OCI-LY7 (cell line): ENCODE data around the gene PSMD6. TPM values are rescaled to one million over a fixed set of nuclear protein-coding genes. Genes with fewer than 3 reads are reported as not detected.

Source experiments
- BruUV-seq: library from RNA; stranded (reverse); fragments of 400-500 nt; replicated peaks from 2 replicates; lab custom pipeline; 2021; lab: Mats Ljungman, UMichigan
- CTCF ChIA-PET: fragments of 300-600 bp; sonication (Branson Sonifier 250); formaldehyde crosslinking; loops from one replicate; lab custom pipeline; 2022; ENCODE audit warnings: antibody characterized with exemption; ENCODE audit not compliant: unreplicated experiment; lab: Charles Lee
- POLR2A ChIA-PET: fragments of 300-600 bp; sonication (Branson Sonifier 250); formaldehyde crosslinking; loops from one replicate; lab custom pipeline; 2022; ENCODE audit warnings: antibody characterized with exemption; lab: Charles Lee
- DNase-seq: peaks from one replicate; pipeline ENCODE4 v3.0.0-alpha.2; 2015; ENCODE audit warnings: low spot score
- H2AFZ ChIP-seq: fragments of 200-600 bp; sonication (generic), shearing (Covaris generic); 2 replicates; pipeline ENCODE4 v1.6.1; 2014; ENCODE audit warnings: mild to moderate bottlenecking, antibody characterized with exemption, low read length, moderate library complexity
- H3K27ac ChIP-seq: fragments of 200-600 bp; sonication (generic); 2 replicates; pipeline ENCODE4 v1.5.1; 2014; ENCODE audit warnings: mixed run types, low read depth, mild to moderate bottlenecking, moderate library complexity, low read length, inconsistent platforms; ENCODE audit not compliant: poor library complexity, severe bottlenecking
- H3K36me3 ChIP-seq: fragments of 200-600 bp; sonication (generic); 2 replicates; pipeline ENCODE4 v1.6.1; 2014; ENCODE audit warnings: mild to moderate bottlenecking, antibody characterized with exemption, low read length, moderate library complexity, mixed read lengths; ENCODE audit not compliant: insufficient read depth
- H3K4me1 ChIP-seq: fragments of 200-600 bp; sonication (generic); 2 replicates; pipeline ENCODE4 v1.5.1; 2014; ENCODE audit warnings: mild to moderate bottlenecking, low read length; ENCODE audit not compliant: insufficient read depth, poor library complexity, severe bottlenecking
- H3K4me2 ChIP-seq: fragments of 200-600 bp; sonication (generic); 2 replicates; pipeline ENCODE4 v1.6.1; 2014; ENCODE audit warnings: mild to moderate bottlenecking, low read length
- H3K4me3 ChIP-seq: fragments of 200-600 bp; sonication (generic); 2 replicates; pipeline ENCODE4 v1.5.1; 2014; ENCODE audit warnings: mild to moderate bottlenecking, low read depth, low read length; ENCODE audit not compliant: poor library complexity, severe bottlenecking
- H3K79me2 ChIP-seq: fragments of 200-600 bp; sonication (generic); 2 replicates; pipeline ENCODE4 v1.6.1; 2016; ENCODE audit warnings: low read depth, mild to moderate bottlenecking, low read length, moderate library complexity, mixed read lengths; ENCODE audit not compliant: insufficient read depth
- H3K9me2 ChIP-seq: fragments of 200-600 bp; sonication (generic); 2 replicates; pipeline ENCODE4 v1.6.1; 2016; ENCODE audit warnings: mild to moderate bottlenecking, low read length, mixed read lengths; ENCODE audit not compliant: insufficient read depth
- H3K9me3 ChIP-seq: fragments of 200-600 bp; sonication (generic); 2 replicates; pipeline ENCODE4 v1.6.1; 2014; ENCODE audit warnings: mild to moderate bottlenecking, mixed run types, low read length, mixed read lengths
- H4K20me1 ChIP-seq: fragments of 200-600 bp; sonication (generic); 2 replicates; pipeline ENCODE4 v1.6.1; 2014; ENCODE audit warnings: mild to moderate bottlenecking, antibody characterized with exemption, low read length, moderate library complexity, mixed read lengths; ENCODE audit not compliant: insufficient read depth
- CTCF ChIP-seq: fragments of 200-600 bp; sonication (generic); conservative IDR thresholded peaks from 2 replicates; pipeline ENCODE4 v1.5.1; 2014; ENCODE audit warnings: mild to moderate bottlenecking, antibody characterized with exemption, low read length, moderate library complexity, mixed read lengths
- EZH2phosphoT487 ChIP-seq: fragments of 200-600 bp; sonication (generic); IDR thresholded peaks from 2 replicates; pipeline ENCODE4 v1.6.1; 2018; ENCODE audit warnings: low read depth, borderline replicate concordance, mild to moderate bottlenecking, mixed run types, antibody characterized with exemption, low read length, moderate library complexity, mixed read lengths
- intact Hi-C: fragments of 100-400 bp; cut with micrococcal nuclease; formaldehyde crosslinking; loops from one replicate; pipeline ENCODE4 v1.10.0; 2022; ENCODE audit not compliant: unreplicated experiment
- total RNA-seq, 2 experiments: library from RNA; depleted of rRNA in 1 of 2; stranded (reverse); fragments of >200 nt in 1 of 2; shearing (Covaris generic) in 1 of 2; gene quantifications; 2 replicates each; pipeline ENCODE4 v1.2.3, GENCODE V29; 2014 to 2022

PSMD6 gene
- total RNA-seq, 2 experiments from 2014 or later, result 65.2 to 106 TPM

- H4K20me1 ChIP-seq, result no peaks in the 10 kb centered on the region
- POLR2A ChIA-PET, result interaction anchor here (0.6 kb wide), 2 partner anchors 382 to 496 kb away, joined by 3 to 4 read pairs; no protein-coding TSS in a partner anchor
- H3K79me2 ChIP-seq, result no peaks in the 10 kb centered on the region
- intact Hi-C loops, result no loop called here
- H3K9me3 ChIP-seq, result no peaks in the 10 kb centered on the region
- H3K9me2 ChIP-seq, result no peaks in the 10 kb centered on the region
- BruUV-seq, result no TSS peak
- H3K36me3 ChIP-seq, result peaks cover 99% of the 10 kb centered on the region
- H3K4me3 ChIP-seq, result no peak overlapping the region
- CTCF ChIA-PET, result no interaction called here
- no peak overlapping the region for H2AFZ ChIP-seq
- H3K4me1 ChIP-seq, result no peaks in the 10 kb centered on the region
- no peak for DNase-seq
- H3K27ac ChIP-seq, result no peak overlapping the region
- H3K4me2 ChIP-seq, result no peak overlapping the region
- TF ChIP-seq CTCF (no peak), EZH2phosphoT487 (no peak)
Measured at GRCh38 chr3:64010199-64010598, 13.1 kb downstream of the PSMD6 start.

- Histone ChIP-seq H4K20me1 (no peaks in the 10 kb centered on the region), H2AFZ (no peak overlapping the region), H3K4me2 (no peak overlapping the region), H3K79me2 (no peaks in the 10 kb centered on the region), H3K4me1 (no peaks in the 10 kb centered on the region), H3K36me3 (peaks cover 99% of the 10 kb centered on the region), H3K4me3 (no peak overlapping the region), H3K9me2 (no peaks in the 10 kb centered on the region), H3K9me3 (no peaks in the 10 kb centered on the region), H3K27ac (no peak overlapping the region)
- intact Hi-C loops, result no loop called here
- BruUV-seq, result no TSS peak
- no peak for DNase-seq
- no peak for TF ChIP-seq CTCF
- no peak for TF ChIP-seq EZH2phosphoT487
- POLR2A ChIA-PET, result no interaction called here
- CTCF ChIA-PET, result no interaction called here
Measured at GRCh38 chr3:64009528-64009927, 13.8 kb downstream of the PSMD6 start.

GRCh38 chr3:64008487-64009351 lies 14.6 kb downstream of the PSMD6 start:
- Histone ChIP-seq H2AFZ (no peak overlapping the region), H3K4me2 (no peak overlapping the region), H3K9me3 (no peaks in the 10 kb centered on the region), H3K4me1 (no peaks in the 10 kb centered on the region), H3K27ac (no peak overlapping the region), H3K79me2 (no peaks in the 10 kb centered on the region), H3K4me3 (no peak overlapping the region), H3K36me3 (peaks cover 99% of the 10 kb centered on the region), H3K9me2 (no peaks in the 10 kb centered on the region), H4K20me1 (no peaks in the 10 kb centered on the region)
- intact Hi-C loops, result no loop called here
- CTCF ChIA-PET, result interaction anchor here (1.2 to 1.3 kb wide), 2 partner anchors 15 to 30 kb away, joined by 3 read pairs; no protein-coding TSS in a partner anchor
- no TSS peak for BruUV-seq
- no peak for DNase-seq
- TF ChIP-seq EZH2phosphoT487, result no peak
- TF ChIP-seq CTCF, result no peak
- POLR2A ChIA-PET, result interaction anchor here (0.7 to 1.6 kb wide), 6 partner anchors 9 to 176 kb away, joined by 3 to 13 read pairs (median 4); partner anchors contain the start of gene PSMD6
